Right lung (tissue), 5 donors: ENCODE measurements around the gene ACSM3. TPM values are rescaled to one million over a fixed set of nuclear protein-coding genes. Genes with fewer than 3 reads are reported as not detected.
"Not testable (repeated sequence)": the region's sequence is repeated elsewhere in the genome, so short reads cannot be mapped to it uniquely, and the experiment has no call there.

Experiments
- DNase-seq, 2 donors: peaks; one replicate each; pipeline ENCODE4 v3.0.0-alpha.2; 2013
- polyA plus RNA-seq, 5 donors: library from polyadenylated mRNA; unstranded; fragments of 120-200 nt; gene quantifications; one replicate each; pipeline versions ENCODE4 v1.2.1 to v1.2.3, GENCODE V29; 2013; ENCODE audit warnings: inconsistent platforms in 1 of 5, low replicate concordance in 1 of 5; ENCODE audit not compliant: insufficient read length in 5 of 5, insufficient read depth in 1 of 5

The ACSM3 gene
- polyA plus RNA-seq, 5 donors = 49.6 to 73.2 (median 65.9) TPM

- DNase-seq = no peak
Measured at GRCh38 chr16:20803561-20804214, 39.9 kb downstream of the ACSM3 start.

- not testable (repeated sequence) for DNase-seq
Measured at GRCh38 chr16:20805684-20806167, 41.9 kb downstream of the ACSM3 start.

- peak; percentile 91 to 94 for DNase-seq
Measured at GRCh38 chr16:20806168-20807050, 42.6 kb downstream of the ACSM3 start, which contains the start of the genes ERI2 and REXO5. Gene ERI2 (minus strand): TSS chr16:20806472. CDS start chr16:20806430, 42 bp downstream. Gene REXO5 (plus strand): TSS chr16:20806527. CDS start chr16:20806954, 427 bp downstream.

- DNase-seq = no peak
Measured at GRCh38 chr16:20807862-20808261, 44.0 kb downstream of the ACSM3 start.

- DNase-seq = no peak
Measured at GRCh38 chr16:20811889-20812439, 48.1 kb downstream of the ACSM3 start.

- DNase-seq = no peak
Measured at GRCh38 chr16:20812510-20812909, 48.7 kb downstream of the ACSM3 start.

- DNase-seq = no peak
Measured at GRCh38 chr16:20814784-20815183, 51.0 kb downstream of the ACSM3 start.

- DNase-seq = no peak
Measured at GRCh38 chr16:20818929-20819585, 55.2 kb downstream of the ACSM3 start.

- DNase-seq = no peak
Measured at GRCh38 chr16:20821682-20822081, 57.9 kb downstream of the ACSM3 start.

GRCh38 chr16:20822521-20823325, 58.9 kb downstream of the ACSM3 start:
- DNase-seq = no peak

- DNase-seq = peak; percentile 32 to 34
Measured at GRCh38 chr16:20826039-20826566, 62.3 kb downstream of the ACSM3 start.

- DNase-seq = no peak
Measured at GRCh38 chr16:20829536-20829935, 65.7 kb downstream of the ACSM3 start.

- no peak for DNase-seq
Measured at GRCh38 chr16:20830372-20830771, 66.6 kb downstream of the ACSM3 start.

GRCh38 chr16:20833086-20833485, 69.3 kb downstream of the ACSM3 start:
- DNase-seq = no peak

GRCh38 chr16:20838240-20838639, 74.4 kb downstream of the ACSM3 start:
- no peak for DNase-seq

- DNase-seq = no peak
Measured at GRCh38 chr16:20839504-20839903, 75.7 kb downstream of the ACSM3 start.

GRCh38 chr16:20844054-20844453, 80.2 kb downstream of the ACSM3 start:
- DNase-seq = no peak

GRCh38 chr16:20844588-20844987, 80.8 kb downstream of the ACSM3 start:
- DNase-seq = no peak

GRCh38 chr16:20846030-20846429, 82.2 kb downstream of the ACSM3 start:
- DNase-seq = no peak

- no peak for DNase-seq
Measured at GRCh38 chr16:20846551-20846950, 82.7 kb downstream of the ACSM3 start.
